HEK293 (cell line): ENCODE measurements around the gene LNP1.

ENCODE experiments used
- ELK4 ChIP-seq: IDR thresholded peaks from 2 replicates; pipeline ENCODE4 v1.6.1; 2011; ENCODE audit warnings: mild to moderate bottlenecking, low read depth, low read length, borderline replicate concordance
- GLIS2 ChIP-seq: fragments of 450-650 bp; formaldehyde crosslinking; IDR thresholded peaks from 2 replicates; pipeline ENCODE4 v1.5.1; 2016; ENCODE audit warnings: missing biosample characterization, missing genetic modification characterization
- OSR2 ChIP-seq: fragments of 450-650 bp; formaldehyde crosslinking; IDR thresholded peaks from 2 replicates; pipeline ENCODE4 v1.5.1; 2016; ENCODE audit warnings: missing biosample characterization, missing genetic modification characterization
- SP7 ChIP-seq: fragments of 450-650 bp; formaldehyde crosslinking; IDR thresholded peaks from 2 replicates; pipeline ENCODE4 v1.5.1; 2016; ENCODE audit warnings: missing biosample characterization, missing genetic modification characterization
- ZNF280D ChIP-seq: fragments of 450-650 bp; formaldehyde crosslinking; IDR thresholded peaks from 2 replicates; pipeline ENCODE4 v1.5.1; 2016; ENCODE audit warnings: missing biosample characterization, missing genetic modification characterization
- ZNF354C ChIP-seq: fragments of 450-650 bp; formaldehyde crosslinking; IDR thresholded peaks from 2 replicates; pipeline ENCODE4 v1.5.1; 2016; ENCODE audit warnings: missing biosample characterization, missing genetic modification characterization, low read depth, borderline replicate concordance
- ZNF37A ChIP-seq: fragments of 450-650 bp; IDR thresholded peaks from 2 replicates; pipeline ENCODE4 v1.5.1; 2018; ENCODE audit warnings: missing biosample characterization, missing genetic modification characterization
- ZNF416 ChIP-seq: fragments of 450-650 bp; formaldehyde crosslinking; IDR thresholded peaks from 2 replicates; pipeline ENCODE4 v1.5.1; 2016; ENCODE audit warnings: missing biosample characterization, missing genetic modification characterization
- ZNF423 ChIP-seq: fragments of 450-650 bp; formaldehyde crosslinking; IDR thresholded peaks from 2 replicates; pipeline ENCODE4 v1.5.1; 2016; ENCODE audit warnings: missing biosample characterization, missing genetic modification characterization
- ZNF513 ChIP-seq: fragments of 450-650 bp; IDR thresholded peaks from 2 replicates; pipeline ENCODE4 v1.5.1; 2018; ENCODE audit warnings: missing biosample characterization, missing genetic modification characterization
- ZNF558 ChIP-seq: fragments of 450-650 bp; formaldehyde crosslinking; IDR thresholded peaks from 2 replicates; pipeline ENCODE4 v1.5.1; 2016; ENCODE audit warnings: missing biosample characterization, missing genetic modification characterization
- ZNF707 ChIP-seq: fragments of 450-650 bp; formaldehyde crosslinking; IDR thresholded peaks from 2 replicates; pipeline ENCODE4 v1.5.1; 2016; ENCODE audit warnings: missing biosample characterization, missing genetic modification characterization
- ZNF791 ChIP-seq: fragments of 450-650 bp; formaldehyde crosslinking; IDR thresholded peaks from 2 replicates; pipeline ENCODE4 v1.5.1; 2016; ENCODE audit warnings: missing biosample characterization, missing genetic modification characterization
- ZNF843 ChIP-seq: fragments of 450-650 bp; formaldehyde crosslinking; IDR thresholded peaks from 2 replicates; pipeline ENCODE4 v1.5.1; 2016; ENCODE audit warnings: missing biosample characterization, missing genetic modification characterization
- ZSCAN30 ChIP-seq: fragments of 450-650 bp; IDR thresholded peaks from 2 replicates; pipeline ENCODE4 v1.5.1; 2018; ENCODE audit warnings: missing biosample characterization, mild to moderate bottlenecking, missing genetic modification characterization, moderate library complexity
- TF ChIP-seq, protein P1 (sequence below): fragments of 450-650 bp; formaldehyde crosslinking; IDR thresholded peaks from 2 replicates; pipeline ENCODE4 v1.5.1; 2016; ENCODE audit warnings: missing biosample characterization, missing genetic modification characterization
- TF ChIP-seq, protein P2 (sequence below): fragments of 450-650 bp; formaldehyde crosslinking; IDR thresholded peaks from 2 replicates; pipeline ENCODE4 v1.5.1; 2016; ENCODE audit warnings: missing biosample characterization, missing genetic modification characterization, borderline replicate concordance
- TF ChIP-seq, protein P3 (sequence below): fragments of 450-650 bp; formaldehyde crosslinking; IDR thresholded peaks from 2 replicates; pipeline ENCODE4 v1.5.1; 2017; ENCODE audit warnings: missing biosample characterization, missing genetic modification characterization
- TF ChIP-seq, protein P4 (sequence below): fragments of 450-650 bp; formaldehyde crosslinking; IDR thresholded peaks from 2 replicates; pipeline ENCODE4 v1.5.1; 2016; ENCODE audit warnings: missing biosample characterization, missing genetic modification characterization
- TF ChIP-seq, protein P5 (sequence below): fragments of 450-650 bp; formaldehyde crosslinking; IDR thresholded peaks from 2 replicates; pipeline ENCODE4 v1.5.1; 2016; ENCODE audit warnings: missing biosample characterization, missing genetic modification characterization
- TF ChIP-seq, protein P6 (sequence below): fragments of 450-650 bp; formaldehyde crosslinking; IDR thresholded peaks from 2 replicates; pipeline ENCODE4 v1.5.1; 2016; ENCODE audit warnings: missing biosample characterization, missing genetic modification characterization

LNP1 gene

GRCh38 chr3:100492059-100493006 is 91.0 kb downstream of the LNP1 start, which contains the start of gene TMEM45A (continued):
- TF ChIP-seq, protein P1, sequence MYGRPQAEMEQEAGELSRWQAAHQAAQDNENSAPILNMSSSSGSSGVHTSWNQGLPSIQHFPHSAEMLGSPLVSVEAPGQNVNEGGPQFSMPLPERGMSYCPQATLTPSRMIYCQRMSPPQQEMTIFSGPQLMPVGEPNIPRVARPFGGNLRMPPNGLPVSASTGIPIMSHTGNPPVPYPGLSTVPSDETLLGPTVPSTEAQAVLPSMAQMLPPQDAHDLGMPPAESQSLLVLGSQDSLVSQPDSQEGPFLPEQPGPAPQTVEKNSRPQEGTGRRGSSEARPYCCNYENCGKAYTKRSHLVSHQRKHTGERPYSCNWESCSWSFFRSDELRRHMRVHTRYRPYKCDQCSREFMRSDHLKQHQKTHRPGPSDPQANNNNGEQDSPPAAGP (tag by site-specific recombination): 0 out of 2 replicates have a peak, but pooled peaks have one; percentile 25
- TF ChIP-seq ELK4: no peak
- TF ChIP-seq GLIS2 (tag by site-specific recombination): peak; percentile 73
- TF ChIP-seq, protein P2, sequence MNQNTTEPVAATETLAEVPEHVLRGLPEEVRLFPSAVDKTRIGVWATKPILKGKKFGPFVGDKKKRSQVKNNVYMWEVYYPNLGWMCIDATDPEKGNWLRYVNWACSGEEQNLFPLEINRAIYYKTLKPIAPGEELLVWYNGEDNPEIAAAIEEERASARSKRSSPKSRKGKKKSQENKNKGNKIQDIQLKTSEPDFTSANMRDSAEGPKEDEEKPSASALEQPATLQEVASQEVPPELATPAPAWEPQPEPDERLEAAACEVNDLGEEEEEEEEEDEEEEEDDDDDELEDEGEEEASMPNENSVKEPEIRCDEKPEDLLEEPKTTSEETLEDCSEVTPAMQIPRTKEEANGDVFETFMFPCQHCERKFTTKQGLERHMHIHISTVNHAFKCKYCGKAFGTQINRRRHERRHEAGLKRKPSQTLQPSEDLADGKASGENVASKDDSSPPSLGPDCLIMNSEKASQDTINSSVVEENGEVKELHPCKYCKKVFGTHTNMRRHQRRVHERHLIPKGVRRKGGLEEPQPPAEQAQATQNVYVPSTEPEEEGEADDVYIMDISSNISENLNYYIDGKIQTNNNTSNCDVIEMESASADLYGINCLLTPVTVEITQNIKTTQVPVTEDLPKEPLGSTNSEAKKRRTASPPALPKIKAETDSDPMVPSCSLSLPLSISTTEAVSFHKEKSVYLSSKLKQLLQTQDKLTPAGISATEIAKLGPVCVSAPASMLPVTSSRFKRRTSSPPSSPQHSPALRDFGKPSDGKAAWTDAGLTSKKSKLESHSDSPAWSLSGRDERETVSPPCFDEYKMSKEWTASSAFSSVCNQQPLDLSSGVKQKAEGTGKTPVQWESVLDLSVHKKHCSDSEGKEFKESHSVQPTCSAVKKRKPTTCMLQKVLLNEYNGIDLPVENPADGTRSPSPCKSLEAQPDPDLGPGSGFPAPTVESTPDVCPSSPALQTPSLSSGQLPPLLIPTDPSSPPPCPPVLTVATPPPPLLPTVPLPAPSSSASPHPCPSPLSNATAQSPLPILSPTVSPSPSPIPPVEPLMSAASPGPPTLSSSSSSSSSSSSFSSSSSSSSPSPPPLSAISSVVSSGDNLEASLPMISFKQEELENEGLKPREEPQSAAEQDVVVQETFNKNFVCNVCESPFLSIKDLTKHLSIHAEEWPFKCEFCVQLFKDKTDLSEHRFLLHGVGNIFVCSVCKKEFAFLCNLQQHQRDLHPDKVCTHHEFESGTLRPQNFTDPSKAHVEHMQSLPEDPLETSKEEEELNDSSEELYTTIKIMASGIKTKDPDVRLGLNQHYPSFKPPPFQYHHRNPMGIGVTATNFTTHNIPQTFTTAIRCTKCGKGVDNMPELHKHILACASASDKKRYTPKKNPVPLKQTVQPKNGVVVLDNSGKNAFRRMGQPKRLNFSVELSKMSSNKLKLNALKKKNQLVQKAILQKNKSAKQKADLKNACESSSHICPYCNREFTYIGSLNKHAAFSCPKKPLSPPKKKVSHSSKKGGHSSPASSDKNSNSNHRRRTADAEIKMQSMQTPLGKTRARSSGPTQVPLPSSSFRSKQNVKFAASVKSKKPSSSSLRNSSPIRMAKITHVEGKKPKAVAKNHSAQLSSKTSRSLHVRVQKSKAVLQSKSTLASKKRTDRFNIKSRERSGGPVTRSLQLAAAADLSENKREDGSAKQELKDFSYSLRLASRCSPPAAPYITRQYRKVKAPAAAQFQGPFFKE (tag by site-specific recombination): no peak
- no peak for TF ChIP-seq ZNF416 (tag by site-specific recombination)
- no peak for TF ChIP-seq ZNF707 (tag by site-specific recombination)
- TF ChIP-seq, protein P3, sequence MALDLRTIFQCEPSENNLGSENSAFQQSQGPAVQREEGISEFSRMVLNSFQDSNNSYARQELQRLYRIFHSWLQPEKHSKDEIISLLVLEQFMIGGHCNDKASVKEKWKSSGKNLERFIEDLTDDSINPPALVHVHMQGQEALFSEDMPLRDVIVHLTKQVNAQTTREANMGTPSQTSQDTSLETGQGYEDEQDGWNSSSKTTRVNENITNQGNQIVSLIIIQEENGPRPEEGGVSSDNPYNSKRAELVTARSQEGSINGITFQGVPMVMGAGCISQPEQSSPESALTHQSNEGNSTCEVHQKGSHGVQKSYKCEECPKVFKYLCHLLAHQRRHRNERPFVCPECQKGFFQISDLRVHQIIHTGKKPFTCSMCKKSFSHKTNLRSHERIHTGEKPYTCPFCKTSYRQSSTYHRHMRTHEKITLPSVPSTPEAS (tag by site-specific recombination): no peak
- TF ChIP-seq ZNF558 (tag by site-specific recombination): no peak
- TF ChIP-seq ZNF791 (tag by site-specific recombination): no peak
- TF ChIP-seq, protein P4, sequence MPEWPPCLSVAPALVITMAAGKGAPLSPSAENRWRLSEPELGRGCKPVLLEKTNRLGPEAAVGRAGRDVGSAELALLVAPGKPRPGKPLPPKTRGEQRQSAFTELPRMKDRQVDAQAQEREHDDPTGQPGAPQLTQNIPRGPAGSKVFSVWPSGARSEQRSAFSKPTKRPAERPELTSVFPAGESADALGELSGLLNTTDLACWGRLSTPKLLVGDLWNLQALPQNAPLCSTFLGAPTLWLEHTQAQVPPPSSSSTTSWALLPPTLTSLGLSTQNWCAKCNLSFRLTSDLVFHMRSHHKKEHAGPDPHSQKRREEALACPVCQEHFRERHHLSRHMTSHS (tag by site-specific recombination): no peak
- peak; percentile 24; the same call in 1 of the 2 replicates for TF ChIP-seq SP7 (tag by site-specific recombination)
- TF ChIP-seq ZNF354C: no peak
- TF ChIP-seq ZNF513 (tag by site-specific recombination): no peak
- TF ChIP-seq OSR2 (tag by site-specific recombination): no peak
- TF ChIP-seq ZNF280D (tag by site-specific recombination): no peak
- no peak for TF ChIP-seq ZNF37A (tag by site-specific recombination)
- no peak for TF ChIP-seq ZNF423 (tag by site-specific recombination)
- TF ChIP-seq, protein P5, sequence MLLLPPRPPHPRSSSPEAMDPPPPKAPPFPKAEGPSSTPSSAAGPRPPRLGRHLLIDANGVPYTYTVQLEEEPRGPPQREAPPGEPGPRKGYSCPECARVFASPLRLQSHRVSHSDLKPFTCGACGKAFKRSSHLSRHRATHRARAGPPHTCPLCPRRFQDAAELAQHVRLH (tag by site-specific recombination): no peak
- 0 out of 2 replicates have a peak, but pooled peaks have one; percentile 33 for TF ChIP-seq ZSCAN30
- TF ChIP-seq ZNF843 (tag by site-specific recombination): no peak
- TF ChIP-seq, protein P6, sequence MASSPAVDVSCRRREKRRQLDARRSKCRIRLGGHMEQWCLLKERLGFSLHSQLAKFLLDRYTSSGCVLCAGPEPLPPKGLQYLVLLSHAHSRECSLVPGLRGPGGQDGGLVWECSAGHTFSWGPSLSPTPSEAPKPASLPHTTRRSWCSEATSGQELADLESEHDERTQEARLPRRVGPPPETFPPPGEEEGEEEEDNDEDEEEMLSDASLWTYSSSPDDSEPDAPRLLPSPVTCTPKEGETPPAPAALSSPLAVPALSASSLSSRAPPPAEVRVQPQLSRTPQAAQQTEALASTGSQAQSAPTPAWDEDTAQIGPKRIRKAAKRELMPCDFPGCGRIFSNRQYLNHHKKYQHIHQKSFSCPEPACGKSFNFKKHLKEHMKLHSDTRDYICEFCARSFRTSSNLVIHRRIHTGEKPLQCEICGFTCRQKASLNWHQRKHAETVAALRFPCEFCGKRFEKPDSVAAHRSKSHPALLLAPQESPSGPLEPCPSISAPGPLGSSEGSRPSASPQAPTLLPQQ: peak; percentile 44; the same call in 1 of the 2 replicates
